PC-9 (cell line): ENCODE results near the gene DACT3.

Experiments
- CTCF ChIP-seq: fragments of 200-600 bp; sonication (generic); conservative IDR thresholded peaks from 2 replicates; pipeline ENCODE4 v1.6.1; 2017; ENCODE audit warnings: mixed run types, antibody characterized with exemption, mild to moderate bottlenecking, moderate library complexity
- EZH2 ChIP-seq: fragments of 200-600 bp; sonication (generic); IDR thresholded peaks from 2 replicates; pipeline ENCODE4 v1.8.0; 2017; ENCODE audit warnings: antibody characterized with exemption, low read depth

GRCh38 chr19:46668662-46669061 lies 7.7 kb upstream of the DACT3 start:
- TF ChIP-seq CTCF (no peak), EZH2 (no peak)
